B cell (primary cell): ENCODE measurements around the gene VSIG10. TPM values are rescaled to one million over a fixed set of nuclear protein-coding genes. Genes with fewer than 3 reads are reported as not detected.

Experiments used
- ATAC-seq: fragments of 200-7000 bp; cut with Tn5 transposase; one replicate; pipeline ENCODE4 v1.10.0; 2021; ENCODE audit warnings: low read depth, mild to moderate bottlenecking, moderate number of reproducible peaks, moderate library complexity
- CTCF ChIA-PET: fragments of 350-600 bp; sonication (Branson Sonifier 250); formaldehyde crosslinking; loops from one replicate; lab custom pipeline; 2021; ENCODE audit warnings: antibody characterized with exemption, inconsistent platforms; lab: Charles Lee
- POLR2A ChIA-PET: fragments of 350-600 bp; sonication (Branson Sonifier 250); formaldehyde crosslinking; loops from one replicate; lab custom pipeline; 2021; ENCODE audit warnings: antibody characterized with exemption; lab: Charles Lee
- DNase-seq: peaks from one replicate; pipeline ENCODE4 v3.0.0; 2013
- H2AFZ ChIP-seq: 2 replicates; pipeline ENCODE4 v1.6.1; 2012; ENCODE audit warnings: mild to moderate bottlenecking, low read depth, low read length; ENCODE audit not compliant: insufficient read depth, poor library complexity, severe bottlenecking
- H3K27ac ChIP-seq, 2 donors: 1 replicate in 1 of 2; 2 replicates in 1 of 2; pipeline ENCODE4 v1.5.1; 2012 to 2013; ENCODE audit warnings: low read length in 2 of 2, mild to moderate bottlenecking in 2 of 2, moderate library complexity in 1 of 2
- H3K27me3 ChIP-seq, 4 experiments: fragments of 200-600 bp in 1 of 4; sonication (generic) in 1 of 4; replicated peaks in 1 of 4; 1 replicate in 2 of 4; 2 replicates in 2 of 4; pipeline versions ENCODE4 v1.6.1 to v1.7.0; 2013 to 2016; ENCODE audit warnings: low read length in 3 of 4, mild to moderate bottlenecking in 2 of 4, mixed read lengths in 1 of 4, moderate library complexity in 1 of 4; ENCODE audit not compliant: insufficient read depth in 4 of 4, control insufficient read depth in 3 of 4; ENCODE audit errors: control extremely low read depth in 1 of 4
- H3K36me3 ChIP-seq, 2 experiments: replicated peaks in 1 of 2; 1 replicate in 1 of 2; 2 replicates in 1 of 2; pipeline versions ENCODE4 v1.6.1 to v1.7.1; 2013; ENCODE audit warnings: low read length in 1 of 2; ENCODE audit not compliant: insufficient read depth in 2 of 2, control insufficient read depth in 1 of 2; ENCODE audit errors: control extremely low read depth in 1 of 2, extremely low read depth in 1 of 2
- H3K4me1 ChIP-seq, 2 donors: fragments of 200-600 bp in 1 of 2; sonication (generic) in 1 of 2; 1 replicate in 1 of 2; 2 replicates in 1 of 2; pipeline versions ENCODE4 v1.5.1 to v1.6.1; 2013 to 2017; ENCODE audit warnings: low read length in 2 of 2; ENCODE audit not compliant: control insufficient read depth in 2 of 2, insufficient read depth in 2 of 2
- H3K4me2 ChIP-seq: replicated peaks from 2 replicates; pipeline ENCODE3; 2012; ENCODE audit warnings: mild to moderate bottlenecking, low read depth, low read length; ENCODE audit not compliant: poor library complexity, severe bottlenecking
- H3K4me3 ChIP-seq, 5 experiments: fragments of 200-600 bp in 1 of 5; sonication (generic) in 1 of 5; 1 replicate in 3 of 5; 2 replicates in 2 of 5; pipeline versions ENCODE4 v1.5.1 to v1.7.0; 2011 to 2016; ENCODE audit warnings: low read length in 4 of 5, mild to moderate bottlenecking in 4 of 5, low read depth in 2 of 5, control low read depth in 1 of 5, moderate library complexity in 1 of 5; ENCODE audit not compliant: insufficient read depth in 1 of 5; ENCODE audit errors: control extremely low read depth in 1 of 5, extremely low read depth in 1 of 5
- H3K79me2 ChIP-seq: fragments of 200-600 bp; sonication (generic); one replicate; pipeline ENCODE4 v1.6.0; 2016; ENCODE audit warnings: low read length; ENCODE audit not compliant: control insufficient read depth, insufficient read depth
- H3K9ac ChIP-seq: fragments of 200-600 bp; sonication (generic); 2 replicates; pipeline ENCODE4 v1.6.1; 2017; ENCODE audit warnings: mild to moderate bottlenecking, low read length, moderate library complexity
- H3K9me3 ChIP-seq, 3 donors: one replicate each; pipeline versions ENCODE4 v1.6.1 to v1.7.1; 2013; ENCODE audit warnings: low read length in 2 of 3; ENCODE audit not compliant: control insufficient read depth in 2 of 3, insufficient read depth in 1 of 3; ENCODE audit errors: control extremely low read depth in 1 of 3
- H4K20me1 ChIP-seq: 2 replicates; pipeline ENCODE4 v1.6.0; 2012; ENCODE audit warnings: mild to moderate bottlenecking, low read length; ENCODE audit not compliant: insufficient read depth, control insufficient read depth, poor library complexity, severe bottlenecking
- H3K27ac Mint-ChIP-seq: one replicate; pipeline ENCODE4 v1.8.0; 2021; ENCODE audit warnings: mixed read lengths
- H3K27me3 Mint-ChIP-seq: one replicate; pipeline ENCODE4 v1.8.0; 2021; ENCODE audit warnings: mixed read lengths
- H3K4me1 Mint-ChIP-seq: one replicate; pipeline ENCODE4 v1.8.0; 2021; ENCODE audit warnings: mixed read lengths
- H3K4me3 Mint-ChIP-seq: one replicate; pipeline ENCODE4 v1.8.0; 2021; ENCODE audit warnings: mixed read lengths
- H3K9me3 Mint-ChIP-seq: one replicate; pipeline ENCODE4 v1.8.0; 2022; ENCODE audit warnings: mixed read lengths; ENCODE audit not compliant: insufficient read depth
- CTCF ChIP-seq: fragments of 200-600 bp; IDR thresholded peaks from one replicate; pipeline ENCODE4 v1.8.0; 2022; ENCODE audit warnings: antibody characterized with exemption, mild to moderate bottlenecking
- EZH2 ChIP-seq: IDR thresholded peaks from 2 replicates; pipeline ENCODE4 v1.6.1; 2012; ENCODE audit warnings: borderline replicate concordance, low read depth, mild to moderate bottlenecking, moderate library complexity, low read length; ENCODE audit not compliant: insufficient read depth, poor library complexity, severe bottlenecking
- WGBS: methylation state at CpG from one replicate; pipeline ENCODE4 v1.1.5; 2013; ENCODE audit warnings: missing lambda C conversion rate; ENCODE audit not compliant: insufficient coverage; 5-methylcytosine and 5-hydroxymethylcytosine counted together
- intact Hi-C: fragments of 100-400 bp; cut with micrococcal nuclease; formaldehyde crosslinking; loops from one replicate; pipeline ENCODE4 v1.10.0; 2022
- polyA plus RNA-seq: library from polyadenylated mRNA; depleted of rRNA; stranded (reverse); fragments of >200 nt; gene quantifications from 2 replicates; pipeline ENCODE4 v1.2.3, GENCODE V29; 2012
- total RNA-seq, 2 donors: library from RNA; stranded (reverse); fragments of 120-200 nt in 1 of 2; gene quantifications; 1 replicate in 1 of 2; 2 replicates in 1 of 2; pipeline versions ENCODE4 v1.2.3 to v1.2.4, GENCODE V29; 2013 to 2022

VSIG10 gene
- total and polyA plus RNA-seq, 2 donors (not counting 1 experiment from before 2014, with no cell fraction given) = 0.34 to 2.6 TPM

- no peaks in the 10 kb centered on the region for H3K9me3 Mint-ChIP-seq
- H4K20me1 ChIP-seq = peaks cover 7% of the 10 kb centered on the region
- ChIA-PET POLR2A (no interaction called here), CTCF (no interaction called here)
- H3K4me1 Mint-ChIP-seq = peaks cover 9% of the 10 kb centered on the region
- TF ChIP-seq EZH2 (no peak), CTCF (no peak)
- no peaks in the 10 kb centered on the region for H3K27me3 Mint-ChIP-seq
- 84% methylated on average over 3 of the region's 12 CpGs for WGBS
- peaks cover 2 to 6% of the 10 kb centered on the region in 2 experiments for H3K36me3 ChIP-seq
- no peak for ATAC-seq
- H3K27me3 ChIP-seq = no peaks in the 10 kb centered on the region
- no peaks in the 10 kb centered on the region for H3K4me1 ChIP-seq
- intact Hi-C loops = no loop called here
- H3K79me2 ChIP-seq = peaks cover 4% of the 10 kb centered on the region
- no peak overlapping the region for H3K27ac ChIP-seq
- H2AFZ ChIP-seq = no peak overlapping the region
- no peak overlapping the region for H3K4me2 ChIP-seq
- peaks cover 0 to 4% (median 0%) of the 10 kb centered on the region in 3 donors for H3K9me3 ChIP-seq
- no peak overlapping the region for H3K4me3 Mint-ChIP-seq
- no peak overlapping the region for H3K9ac ChIP-seq
- H3K4me3 ChIP-seq = no peak overlapping the region
- H3K27ac Mint-ChIP-seq = no peak overlapping the region
- DNase-seq = no peak
Measured at GRCh38 chr12:118050972-118051910, 52.6 kb downstream of the VSIG10 start.

- H3K36me3 ChIP-seq = peaks cover 0 to 16% of the 10 kb centered on the region in 2 experiments
- no peaks in the 10 kb centered on the region for H3K27me3 ChIP-seq
- POLR2A ChIA-PET = no interaction called here
- peaks cover 4% of the 10 kb centered on the region for H3K79me2 ChIP-seq
- no peak overlapping the region for H3K4me3 Mint-ChIP-seq
- no peaks in the 10 kb centered on the region for H3K9me3 ChIP-seq
- no peaks in the 10 kb centered on the region for H3K27me3 Mint-ChIP-seq
- WGBS = 100% methylated on average over 2 of the region's 4 CpGs
- H4K20me1 ChIP-seq = no peaks in the 10 kb centered on the region
- CTCF ChIA-PET = interaction anchor here (1.0 to 1.5 kb wide), 2 partner anchors 8 to 14 kb away, joined by 3 read pairs; partner anchors contain the start of gene WSB2
- DNase-seq = no peak
- intact Hi-C loops = no loop called here
- no peaks in the 10 kb centered on the region for H3K9me3 Mint-ChIP-seq
- no peak overlapping the region for H3K27ac Mint-ChIP-seq
- H3K4me2 ChIP-seq = no peak overlapping the region
- H2AFZ ChIP-seq = no peak overlapping the region
- no peaks in the 10 kb centered on the region for H3K4me1 Mint-ChIP-seq
- no peak overlapping the region for H3K9ac ChIP-seq
- ATAC-seq = no peak
- no peak overlapping the region for H3K27ac ChIP-seq
- no peak overlapping the region for H3K4me3 ChIP-seq
- TF ChIP-seq CTCF (no peak), EZH2 (no peak)
- no peaks in the 10 kb centered on the region for H3K4me1 ChIP-seq
Measured at GRCh38 chr12:118046430-118046829, 57.4 kb downstream of the VSIG10 start.
